ENCODE results near the gene CCNE1. TPM values are rescaled to one million over a fixed set of nuclear protein-coding genes. Genes with fewer than 3 reads are reported as not detected.
A peak's percentile ranks its signal among the peaks of the same experiment; 100 is the strongest.

The CCNE1 gene
- total RNA-seq, 2 donors from 2014 or later: 33.3 to 34.9 TPM

DNA sequence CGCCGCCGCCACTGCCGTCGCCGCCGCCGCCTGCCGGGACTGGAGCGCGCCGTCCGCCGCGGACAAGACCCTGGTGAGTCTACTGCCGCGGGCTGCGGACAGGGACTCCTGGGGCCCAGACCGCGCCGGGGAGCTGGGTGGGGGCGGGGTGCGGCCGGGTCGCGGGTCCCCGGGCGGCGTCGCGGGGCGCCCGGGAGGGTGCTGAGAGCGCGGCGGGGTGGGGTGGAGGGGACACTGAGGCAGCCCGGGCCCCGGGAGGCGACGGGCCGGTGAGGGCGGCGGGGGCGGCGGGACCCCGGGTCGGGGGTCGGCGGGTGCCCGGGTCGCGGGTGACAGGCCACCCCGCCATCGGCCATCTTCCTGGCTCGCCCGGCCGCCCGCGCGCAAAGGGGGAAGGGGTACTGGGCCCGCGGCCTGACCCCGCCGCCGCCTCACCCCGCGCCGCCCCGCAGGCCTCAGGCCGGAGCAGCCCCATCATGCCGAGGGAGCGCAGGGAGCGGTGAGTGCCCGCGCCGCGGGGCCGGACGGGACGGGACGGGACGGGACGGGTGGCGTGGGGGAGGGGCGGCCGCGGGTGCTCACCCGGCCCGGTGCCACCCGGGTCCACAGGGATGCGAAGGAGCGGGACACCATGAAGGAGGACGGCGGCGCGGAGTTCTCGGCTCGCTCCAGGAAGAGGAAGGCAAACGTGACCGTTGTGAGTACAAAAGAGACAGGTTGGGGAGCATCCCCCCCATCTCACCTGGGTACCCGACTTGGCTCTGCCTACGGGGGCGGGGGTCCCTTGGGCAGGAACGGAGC, 489 bp downstream of the CCNE1 start:
- no peak overlapping the region for H3K9ac ChIP-seq (ENCODE audit: extremely low read depth, low read length, poor library complexity, severe bottlenecking)
- Mint-ChIP-seq H3K4me3 (peak overlapping the region; percentile 79), H3K36me3 (ENCODE audit: low read depth) (peaks cover 4% of the 10 kb centered on the region), H3K27me3 (ENCODE audit: insufficient read depth) (no peaks in the 10 kb centered on the region), H3K27ac (peak overlapping the region; percentile 76), H3K9me3 (no peaks in the 10 kb centered on the region), H3K4me1 (peaks cover 2% of the 10 kb centered on the region)
- H3K27me3 ChIP-seq (ENCODE audit: control insufficient read depth, insufficient read depth, low read length, poor library complexity, severe bottlenecking): no peaks in the 10 kb centered on the region
- H3K9me3 ChIP-seq (ENCODE audit: control insufficient read depth, low read length): no peaks in the 10 kb centered on the region
- WGBS, 2 experiments (ENCODE audit: insufficient coverage in 1 of 2, insufficient read length in 1 of 2): 5 to 8% methylated on average over 9 to 100 of the region's 104 CpGs
- no peak overlapping the region for H3K27ac ChIP-seq (ENCODE audit: low read depth, low read length)
- H3K4me3 ChIP-seq (ENCODE audit: low read length): peak overlapping the region; percentile 72
- no peaks in the 10 kb centered on the region for H3K4me1 ChIP-seq (ENCODE audit: control insufficient read depth, insufficient read depth, low read length)
- DNase-seq: peak; percentile 61
- peaks cover 21% of the 10 kb centered on the region for H3K36me3 ChIP-seq (ENCODE audit: control insufficient read depth, insufficient read depth, low read length)
- TF ChIP-seq, protein P1, sequence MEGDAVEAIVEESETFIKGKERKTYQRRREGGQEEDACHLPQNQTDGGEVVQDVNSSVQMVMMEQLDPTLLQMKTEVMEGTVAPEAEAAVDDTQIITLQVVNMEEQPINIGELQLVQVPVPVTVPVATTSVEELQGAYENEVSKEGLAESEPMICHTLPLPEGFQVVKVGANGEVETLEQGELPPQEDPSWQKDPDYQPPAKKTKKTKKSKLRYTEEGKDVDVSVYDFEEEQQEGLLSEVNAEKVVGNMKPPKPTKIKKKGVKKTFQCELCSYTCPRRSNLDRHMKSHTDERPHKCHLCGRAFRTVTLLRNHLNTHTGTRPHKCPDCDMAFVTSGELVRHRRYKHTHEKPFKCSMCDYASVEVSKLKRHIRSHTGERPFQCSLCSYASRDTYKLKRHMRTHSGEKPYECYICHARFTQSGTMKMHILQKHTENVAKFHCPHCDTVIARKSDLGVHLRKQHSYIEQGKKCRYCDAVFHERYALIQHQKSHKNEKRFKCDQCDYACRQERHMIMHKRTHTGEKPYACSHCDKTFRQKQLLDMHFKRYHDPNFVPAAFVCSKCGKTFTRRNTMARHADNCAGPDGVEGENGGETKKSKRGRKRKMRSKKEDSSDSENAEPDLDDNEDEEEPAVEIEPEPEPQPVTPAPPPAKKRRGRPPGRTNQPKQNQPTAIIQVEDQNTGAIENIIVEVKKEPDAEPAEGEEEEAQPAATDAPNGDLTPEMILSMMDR (conservative IDR thresholded peaks at IDR 0.05): no peak

DNA sequence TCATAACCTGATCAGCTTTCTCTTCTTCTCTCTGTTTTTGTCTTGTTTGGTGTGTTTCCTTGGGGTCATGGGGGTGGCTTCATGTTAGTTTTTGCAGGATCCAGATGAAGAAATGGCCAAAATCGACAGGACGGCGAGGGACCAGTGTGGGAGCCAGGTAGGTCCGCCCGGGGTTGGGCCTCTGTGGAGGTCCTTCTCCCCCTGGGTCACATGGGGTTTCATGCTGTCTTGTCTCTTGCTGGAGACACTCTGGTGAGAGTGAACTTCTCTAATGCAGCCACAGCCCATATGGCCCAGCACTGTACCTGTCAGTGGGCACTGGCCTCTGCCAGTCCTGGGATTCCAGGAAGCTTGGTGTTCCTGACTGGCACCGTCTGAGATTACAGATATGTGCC, 1.1 kb downstream of the CCNE1 start:
- Histone ChIP-seq H3K27me3 (ENCODE audit: control insufficient read depth, insufficient read depth, low read length, poor library complexity, severe bottlenecking) (no peaks in the 10 kb centered on the region), H3K4me3 (ENCODE audit: low read length) (peak overlapping the region; percentile 72), H3K9ac (ENCODE audit: extremely low read depth, low read length, poor library complexity, severe bottlenecking) (no peak overlapping the region), H3K9me3 (ENCODE audit: control insufficient read depth, low read length) (no peaks in the 10 kb centered on the region), H3K36me3 (ENCODE audit: control insufficient read depth, insufficient read depth, low read length) (peaks cover 26% of the 10 kb centered on the region), H3K4me1 (ENCODE audit: control insufficient read depth, insufficient read depth, low read length) (no peaks in the 10 kb centered on the region), H3K27ac (ENCODE audit: low read depth, low read length) (no peak overlapping the region)
- Mint-ChIP-seq H3K36me3 (ENCODE audit: low read depth) (peaks cover 7% of the 10 kb centered on the region), H3K27me3 (ENCODE audit: insufficient read depth) (no peaks in the 10 kb centered on the region), H3K4me3 (peak overlapping the region; percentile 79), H3K27ac (peak overlapping the region; percentile 76), H3K9me3 (no peaks in the 10 kb centered on the region), H3K4me1 (peaks cover 2% of the 10 kb centered on the region)
- 91 to 93% methylated on average over 6 of the region's 6 CpGs for WGBS, 2 experiments (ENCODE audit: insufficient coverage in 1 of 2, insufficient read length in 1 of 2)
- DNase-seq: no peak
- TF ChIP-seq, protein P1 (conservative IDR thresholded peaks at IDR 0.05): no peak

- TF ChIP-seq, protein P1 (conservative IDR thresholded peaks at IDR 0.05): no peak
- Mint-ChIP-seq H3K4me1 (peaks cover 2% of the 10 kb centered on the region), H3K27ac (no peak overlapping the region), H3K27me3 (ENCODE audit: insufficient read depth) (no peaks in the 10 kb centered on the region), H3K9me3 (no peaks in the 10 kb centered on the region), H3K36me3 (ENCODE audit: low read depth) (peaks cover 7% of the 10 kb centered on the region), H3K4me3 (peak overlapping the region; percentile 79)
- Histone ChIP-seq H3K9me3 (ENCODE audit: control insufficient read depth, low read length) (no peaks in the 10 kb centered on the region), H3K4me3 (ENCODE audit: low read length) (no peak overlapping the region), H3K27ac (ENCODE audit: low read depth, low read length) (no peak overlapping the region), H3K4me1 (ENCODE audit: control insufficient read depth, insufficient read depth, low read length) (no peaks in the 10 kb centered on the region), H3K9ac (ENCODE audit: extremely low read depth, low read length, poor library complexity, severe bottlenecking) (no peak overlapping the region), H3K36me3 (ENCODE audit: control insufficient read depth, insufficient read depth, low read length) (peaks cover 26% of the 10 kb centered on the region), H3K27me3 (ENCODE audit: control insufficient read depth, insufficient read depth, low read length, poor library complexity, severe bottlenecking) (no peaks in the 10 kb centered on the region)
- no peak for DNase-seq
- 93 to 96% methylated on average over 6 of the region's 6 CpGs for WGBS, 2 experiments (ENCODE audit: insufficient coverage in 1 of 2, insufficient read length in 1 of 2)
Observed at GRCh38 chr19:29813642-29814041, 1.9 kb downstream of the CCNE1 start.

Measured in endodermal cell (in vitro differentiated cells).